GM21423 (cell line): ENCODE results near the gene AHSP.
A peak's percentile ranks its signal among the peaks of the same experiment; 100 is the strongest.
"Not testable (repeated sequence)": the region's sequence is repeated elsewhere in the genome, so short reads cannot be mapped to it uniquely, and the experiment has no call there.

ENCODE experiments used
- ATAC-seq: cut with Tn5 transposase; IDR thresholded peaks from one replicate; pipeline ENCODE4 v1.9.1; 2021; ENCODE audit warnings: mild to moderate bottlenecking, moderate library complexity; ENCODE audit not compliant: unreplicated experiment

The AHSP gene

GRCh38 chr16:31527734-31528274, at the start of gene AHSP:
AHSP (plus strand) TSS chr16:31527900; CDS start chr16:31528140, 240 bp downstream.
- ATAC-seq, result no peak

GRCh38 chr16:31478956-31479355, 48.7 kb upstream of the AHSP start:
- no peak for ATAC-seq

GRCh38 chr16:31479751-31480150, 47.9 kb upstream of the AHSP start:
- ATAC-seq, result no peak

- no peak for ATAC-seq
Measured at GRCh38 chr16:31480851-31481536, 46.7 kb upstream of the AHSP start.

- no peak for ATAC-seq
Measured at GRCh38 chr16:31483081-31483480, 44.6 kb upstream of the AHSP start, which contains the start of gene SLC5A2. SLC5A2 (plus strand) TSS chr16:31483123; CDS start chr16:31483137, 14 bp downstream.

- ATAC-seq, result not testable (repeated sequence)
Measured at GRCh38 chr16:31484048-31484447, 43.7 kb upstream of the AHSP start.

- no peak for ATAC-seq
Measured at GRCh38 chr16:31484491-31485171, 43.1 kb upstream of the AHSP start.

GRCh38 chr16:31485571-31485970, 42.1 kb upstream of the AHSP start:
- ATAC-seq, result no peak

GRCh38 chr16:31486045-31486444, 41.7 kb upstream of the AHSP start:
- ATAC-seq, result no peak

- ATAC-seq, result no peak
Measured at GRCh38 chr16:31487071-31487719, 40.5 kb upstream of the AHSP start.

- peak; percentile 77 for ATAC-seq
Measured at GRCh38 chr16:31487720-31488467, 39.8 kb upstream of the AHSP start.

GRCh38 chr16:31488468-31489297, 39.0 kb upstream of the AHSP start:
- ATAC-seq, result no peak

- no peak for ATAC-seq
Measured at GRCh38 chr16:31489298-31489564, 38.5 kb upstream of the AHSP start.

- ATAC-seq, result no peak
Measured at GRCh38 chr16:31489616-31490584, 37.8 kb upstream of the AHSP start.

- ATAC-seq, result no peak
Measured at GRCh38 chr16:31491778-31492418, 35.8 kb upstream of the AHSP start.

- ATAC-seq, result no peak
Measured at GRCh38 chr16:31493506-31494125, 34.1 kb upstream of the AHSP start.

GRCh38 chr16:31496670-31497069, 31.0 kb upstream of the AHSP start:
- no peak for ATAC-seq

GRCh38 chr16:31498493-31498892, 29.2 kb upstream of the AHSP start:
- ATAC-seq, result no peak
